Measurements from ENCODE around the gene TWIST2.

The TWIST2 gene

GRCh38 chr2:238847841-238848690, at the start of gene TWIST2:
TSS of gene TWIST2 (plus strand) at chr2:238848085. CDS start at chr2:238848216, 131 bp downstream.
- no peak for DNase-seq (ENCODE audit: low spot score)
- TF ChIP-seq CTCF (IDR thresholded peaks at IDR 0.05; ENCODE audit: extremely low read depth, insufficient read depth, missing control alignments), result no peak
- in situ Hi-C loops (cut with MboI; ENCODE audit: low pct_unique_long_range_greater_than_20kb, low sequenced_read_pairs, unreplicated experiment), result no loop called here

DNA sequence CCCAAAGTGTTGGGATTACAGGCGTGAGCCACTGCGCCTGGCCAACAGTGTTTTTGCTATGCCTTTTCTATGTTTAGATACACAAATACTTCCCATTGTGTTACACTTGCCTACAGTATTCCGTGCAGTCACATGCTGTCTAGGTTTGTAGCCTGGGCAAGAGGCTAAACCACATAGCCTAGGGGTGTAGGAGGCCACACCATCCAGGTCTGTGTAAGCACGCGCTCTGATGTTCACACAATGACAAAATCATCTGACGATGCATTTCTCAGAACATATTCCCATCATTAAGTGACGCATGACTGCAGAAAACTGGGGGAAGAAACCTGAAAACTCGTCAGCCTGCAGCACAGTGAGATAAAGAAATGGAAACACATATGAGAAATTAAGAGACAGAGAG, 46.1 kb upstream of the TWIST2 start:
- no peak for DNase-seq (ENCODE audit: low spot score)
- in situ Hi-C loops (cut with MboI; ENCODE audit: low pct_unique_long_range_greater_than_20kb, low sequenced_read_pairs, unreplicated experiment), result no loop called here
- TF ChIP-seq CTCF (IDR thresholded peaks at IDR 0.05; ENCODE audit: extremely low read depth, insufficient read depth, missing control alignments), result no peak

- TF ChIP-seq CTCF (IDR thresholded peaks at IDR 0.05; ENCODE audit: extremely low read depth, insufficient read depth, missing control alignments), result no peak
- DNase-seq (ENCODE audit: low spot score), result no peak
- in situ Hi-C loops (cut with MboI; ENCODE audit: low pct_unique_long_range_greater_than_20kb, low sequenced_read_pairs, unreplicated experiment), result no loop called here
Observed at GRCh38 chr2:238802957-238803356, 44.9 kb upstream of the TWIST2 start.

- DNase-seq (ENCODE audit: low spot score), result no peak
- in situ Hi-C loops (cut with MboI; ENCODE audit: low pct_unique_long_range_greater_than_20kb, low sequenced_read_pairs, unreplicated experiment), result no loop called here
- no peak for TF ChIP-seq CTCF (IDR thresholded peaks at IDR 0.05; ENCODE audit: extremely low read depth, insufficient read depth, missing control alignments)
Observed at GRCh38 chr2:238803996-238804870, 43.7 kb upstream of the TWIST2 start.

GRCh38 chr2:238808761-238809160, 39.1 kb upstream of the TWIST2 start:
- no peak for DNase-seq (ENCODE audit: low spot score)
- in situ Hi-C loops (cut with MboI; ENCODE audit: low pct_unique_long_range_greater_than_20kb, low sequenced_read_pairs, unreplicated experiment), result no loop called here
- TF ChIP-seq CTCF (IDR thresholded peaks at IDR 0.05; ENCODE audit: extremely low read depth, insufficient read depth, missing control alignments), result no peak

DNA sequence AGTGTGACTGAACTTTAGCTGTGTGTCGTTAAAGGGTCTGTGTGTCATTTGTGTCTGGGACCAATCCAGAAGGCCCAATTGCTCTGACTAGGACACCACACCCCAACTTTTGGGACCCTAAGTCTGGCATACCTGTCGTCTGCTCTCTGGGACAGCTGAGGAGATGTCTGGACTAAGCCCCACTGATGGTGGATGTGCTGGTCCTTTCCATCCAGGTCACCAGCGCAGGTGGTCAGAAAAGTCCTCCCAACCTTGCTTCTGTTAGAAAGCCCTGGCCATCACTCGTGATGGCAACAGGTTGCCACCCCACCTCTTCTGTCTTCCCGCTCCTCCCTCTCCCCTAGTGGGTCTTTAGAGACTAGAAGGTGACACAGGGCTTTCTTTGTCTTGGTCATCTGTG, 37.6 kb upstream of the TWIST2 start:
- in situ Hi-C loops (cut with MboI; ENCODE audit: low pct_unique_long_range_greater_than_20kb, low sequenced_read_pairs, unreplicated experiment), result no loop called here
- no peak for TF ChIP-seq CTCF (IDR thresholded peaks at IDR 0.05; ENCODE audit: extremely low read depth, insufficient read depth, missing control alignments)

More for the DNA sequence above, 37.6 kb upstream of the TWIST2 start:
- no peak for DNase-seq (ENCODE audit: low spot score)
